Activated CD8-positive, alpha-beta memory T cell treated with anti-CD3 and anti-CD28 coated beads for 24 hours (primary cell): ENCODE results near the gene CIC.
"Not testable (repeated sequence)": the region's sequence is repeated elsewhere in the genome, so short reads cannot be mapped to it uniquely, and the experiment has no call there.

ENCODE experiments used
- DNase-seq: peaks from one replicate; pipeline ENCODE4 v3.0.0-alpha.2; 2020

CIC gene

DNA sequence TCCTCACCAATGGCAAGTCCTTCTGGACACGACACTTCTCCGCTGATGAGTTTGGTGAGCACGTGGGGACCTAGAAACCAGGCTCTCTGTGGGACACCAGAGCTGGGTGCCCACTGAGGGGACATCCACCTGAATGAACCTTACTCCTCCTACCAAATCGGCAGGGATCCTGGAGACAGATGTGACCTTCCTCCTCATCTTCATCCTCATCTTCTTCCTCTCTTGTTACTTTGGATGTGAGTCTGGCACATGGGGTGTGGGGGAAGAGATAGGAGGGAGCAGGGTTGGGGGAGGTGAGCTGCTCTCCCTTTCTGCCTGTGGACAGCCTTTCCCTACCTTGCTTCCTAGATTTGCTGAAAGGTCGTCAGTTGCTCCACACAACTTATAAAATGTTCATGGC, 46.0 kb downstream of the CIC start:
- DNase-seq, result no peak

GRCh38 chr19:42316223-42317211, 47.5 kb downstream of the CIC start:
- DNase-seq, result no peak

GRCh38 chr19:42317535-42317934, 48.5 kb downstream of the CIC start:
- DNase-seq, result no peak

DNA sequence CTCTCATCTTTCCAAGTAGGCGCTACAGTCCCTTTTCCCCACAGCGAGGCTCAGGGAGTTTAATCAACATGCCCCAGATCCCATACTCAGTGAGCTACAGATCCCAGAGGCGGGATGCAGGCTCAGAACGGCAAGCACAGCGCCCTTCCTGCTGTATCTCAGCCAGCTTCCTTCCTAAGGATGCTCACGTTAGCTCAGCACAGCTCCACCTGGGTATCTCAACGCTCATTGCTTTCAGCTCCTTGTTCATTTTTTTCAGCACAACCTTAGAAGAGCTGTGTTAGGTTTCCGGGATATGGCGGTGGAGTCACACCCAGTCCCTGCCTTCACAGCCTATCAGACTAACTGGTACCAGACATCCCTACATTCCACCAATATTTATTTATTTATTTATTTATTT, 53.3 kb downstream of the CIC start:
- DNase-seq, result no peak

GRCh38 chr19:42323473-42323851, 54.4 kb downstream of the CIC start:
- no peak for DNase-seq

GRCh38 chr19:42323852-42324654, 55.0 kb downstream of the CIC start:
- peak; percentile 66 for DNase-seq

DNA sequence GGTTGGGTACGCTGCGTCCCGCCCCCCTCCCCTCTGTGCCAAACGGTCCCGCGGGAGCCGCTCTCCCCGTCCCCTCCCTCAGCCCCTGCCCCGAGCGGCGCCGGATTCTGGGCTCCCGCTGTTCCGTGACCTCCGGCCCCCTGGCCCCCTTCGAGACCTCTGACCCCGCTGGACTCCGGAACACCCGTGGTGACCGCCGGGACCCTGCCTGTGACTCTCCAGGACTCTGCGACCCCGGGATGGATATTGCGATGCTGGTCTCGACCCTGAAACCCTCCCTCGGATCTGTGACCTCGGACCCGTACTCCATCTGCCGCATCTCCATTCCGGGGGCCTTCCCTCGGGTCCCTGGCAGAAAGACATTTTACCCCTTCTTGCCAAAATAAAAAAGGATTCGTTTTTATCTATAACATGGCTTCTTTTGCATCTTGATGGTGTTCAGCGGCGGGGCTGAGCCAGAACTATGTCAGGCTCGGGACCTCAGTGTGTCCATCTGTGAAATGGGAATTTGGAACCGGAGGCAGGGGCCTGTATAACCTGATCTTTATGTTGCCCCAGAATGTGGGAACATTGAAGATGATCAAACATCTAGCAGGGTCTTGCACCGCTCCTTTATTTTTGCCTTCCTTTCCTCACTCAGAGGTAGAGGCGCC, 55.7 kb downstream of the CIC start:
- DNase-seq, result no peak

- peak; percentile 98 for DNase-seq
Observed at GRCh38 chr19:42325308-42325895, 56.4 kb downstream of the CIC start, which contains the start of gene MEGF8. TSS of gene MEGF8 (plus strand) at chr19:42325635. CDS start at chr19:42326244, 609 bp downstream.

- no peak for DNase-seq
Observed at GRCh38 chr19:42325896-42326771, 57.1 kb downstream of the CIC start.

DNA sequence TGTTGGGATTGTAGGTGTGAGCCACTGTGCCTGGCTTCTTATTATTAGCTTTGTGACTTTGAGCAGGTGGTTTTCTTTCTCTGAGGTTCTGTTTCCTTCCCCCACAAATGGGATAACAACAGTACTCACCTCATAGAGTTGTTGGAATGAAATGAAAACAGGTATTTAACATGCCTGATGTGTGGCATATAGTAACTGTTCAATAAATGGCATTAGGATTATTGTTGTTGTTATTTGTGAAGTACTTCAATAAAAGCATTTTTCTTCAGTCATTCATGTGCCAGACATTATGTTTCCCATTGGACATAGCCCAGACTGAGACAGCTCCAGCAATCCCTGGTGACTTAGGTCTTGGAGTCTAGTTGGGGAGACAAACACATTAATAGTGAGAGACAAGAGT, 57.9 kb downstream of the CIC start:
- DNase-seq, result no peak

GRCh38 chr19:42327381-42327780, 58.3 kb downstream of the CIC start:
- DNase-seq, result no peak

DNA sequence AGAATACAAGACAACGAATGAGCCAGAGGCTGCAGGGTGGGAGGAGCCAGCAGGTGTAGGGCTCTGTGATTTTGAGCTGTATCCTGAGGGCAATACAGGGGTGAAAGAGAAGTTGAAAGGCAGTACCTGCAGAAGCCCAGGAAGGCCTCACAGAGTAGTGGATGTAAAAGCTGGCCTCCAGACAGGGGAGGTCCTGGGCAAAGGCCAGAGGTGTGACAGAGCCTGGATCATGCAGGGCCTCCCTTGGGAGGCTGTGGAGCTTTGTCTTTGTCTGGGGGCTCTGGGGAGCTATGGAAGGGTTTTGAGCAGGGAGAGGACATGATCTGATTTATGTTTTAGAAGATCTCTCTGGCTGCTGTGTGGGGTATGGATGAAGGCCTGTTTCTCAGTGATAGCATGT, 59.1 kb downstream of the CIC start:
- DNase-seq, result no peak

DNA sequence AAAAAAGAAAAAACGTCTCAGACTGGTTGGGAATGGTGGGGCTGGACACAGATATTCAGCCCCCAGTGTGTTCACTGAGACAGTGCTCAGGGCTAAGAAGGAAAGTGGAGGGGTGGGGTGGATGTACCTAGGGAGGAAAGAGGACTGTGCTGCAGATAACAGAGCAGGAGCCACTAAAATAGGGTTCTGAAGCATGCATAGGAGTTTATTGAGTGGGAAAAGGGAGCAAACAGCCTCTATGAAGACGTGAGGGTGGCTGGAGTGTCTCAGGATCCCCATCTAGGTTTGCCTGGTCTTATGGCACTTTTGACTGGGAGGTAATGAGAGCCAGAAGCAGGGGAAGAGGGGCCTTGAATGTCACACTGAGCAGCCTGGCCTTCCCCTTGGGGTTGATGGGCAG, 59.8 kb downstream of the CIC start:
- DNase-seq, result no peak

- no peak for DNase-seq
Observed at GRCh38 chr19:42330241-42330711, 61.2 kb downstream of the CIC start.

DNA sequence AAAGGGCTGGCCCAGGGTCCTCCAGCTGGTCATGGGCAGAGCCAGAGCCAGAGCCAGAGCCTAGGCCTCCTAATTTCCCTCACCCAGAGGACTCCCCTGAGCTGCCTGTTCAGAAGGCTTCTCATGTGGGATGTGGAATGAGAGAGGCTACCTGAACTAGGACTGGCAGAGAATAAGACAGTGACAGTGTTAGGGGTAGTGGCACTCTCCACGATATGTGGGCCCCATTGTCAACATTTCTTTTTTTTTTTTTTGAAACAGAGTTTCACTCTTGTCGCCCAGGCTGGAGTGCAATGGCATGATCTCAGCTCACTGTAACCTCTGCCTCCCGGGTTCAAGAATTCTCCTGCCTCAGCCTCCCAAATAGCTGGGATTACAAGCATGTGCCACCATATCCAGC, 62.3 kb downstream of the CIC start:
- not testable (repeated sequence) for DNase-seq

DNA sequence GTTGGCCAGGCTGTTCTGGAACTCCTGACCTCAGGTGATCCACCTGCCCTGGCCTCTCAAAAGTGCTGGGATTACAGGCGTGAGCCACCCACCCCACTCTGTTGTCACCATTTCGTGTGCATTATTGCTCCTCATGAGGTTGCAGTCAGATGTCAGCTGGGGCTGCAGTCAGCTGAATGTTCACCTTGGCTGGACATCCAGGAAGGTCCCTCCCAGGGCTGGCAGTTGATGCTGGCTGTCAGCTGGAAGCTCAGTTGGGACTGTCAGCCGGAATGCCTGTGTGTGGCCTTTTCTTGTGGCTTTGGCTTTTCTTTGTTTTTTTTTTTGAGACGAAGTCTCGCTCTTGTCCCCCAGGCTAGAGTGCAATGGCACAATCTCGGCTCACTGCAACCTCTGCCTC, 63.0 kb downstream of the CIC start:
- DNase-seq, result no peak

- no peak for DNase-seq
Observed at GRCh38 chr19:42333018-42333417, 64.0 kb downstream of the CIC start.

- no peak for DNase-seq
Observed at GRCh38 chr19:42333975-42334696, 65.1 kb downstream of the CIC start.

DNA sequence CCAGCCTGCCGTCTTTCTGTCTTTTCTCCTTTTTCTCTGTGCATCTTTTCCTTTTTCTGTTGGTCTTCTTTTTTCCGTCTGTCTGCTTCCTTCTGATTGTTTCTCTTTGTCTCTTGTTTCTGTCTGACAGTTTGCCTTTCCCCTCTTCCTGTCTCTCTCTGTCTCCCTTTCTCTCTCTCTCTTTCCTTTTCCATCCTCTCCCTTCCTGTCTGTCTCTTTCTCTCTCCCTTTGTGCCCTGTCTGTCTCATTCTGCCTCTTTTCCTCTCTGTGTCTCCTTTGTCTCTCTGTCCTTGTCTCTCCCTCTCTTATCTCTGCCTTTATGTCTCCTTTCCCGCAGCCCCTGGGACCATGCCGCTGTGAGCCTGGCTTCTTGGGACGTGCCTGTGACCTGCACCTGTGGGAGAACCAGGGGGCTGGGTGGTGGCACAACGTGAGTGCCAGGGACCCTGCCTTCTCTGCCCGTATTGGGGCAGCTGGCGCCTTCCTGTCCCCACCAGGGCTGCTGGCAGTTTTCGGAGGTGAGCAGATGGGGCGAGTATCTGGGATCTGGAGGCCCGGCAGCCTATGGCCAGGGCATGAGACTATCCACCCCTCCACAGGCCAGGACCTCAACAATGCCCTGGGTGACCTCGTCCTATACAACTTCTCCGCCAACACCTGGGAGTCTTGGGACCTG, 65.8 kb downstream of the CIC start:
- no peak for DNase-seq

GRCh38 chr19:42335374-42335936, 66.4 kb downstream of the CIC start:
- DNase-seq, result no peak
